ENCODE results near the gene PTMA.
"Not testable (repeated sequence)": the region's sequence is repeated elsewhere in the genome, so short reads cannot be mapped to it uniquely, and the experiment has no call there.

PTMA gene

DNA sequence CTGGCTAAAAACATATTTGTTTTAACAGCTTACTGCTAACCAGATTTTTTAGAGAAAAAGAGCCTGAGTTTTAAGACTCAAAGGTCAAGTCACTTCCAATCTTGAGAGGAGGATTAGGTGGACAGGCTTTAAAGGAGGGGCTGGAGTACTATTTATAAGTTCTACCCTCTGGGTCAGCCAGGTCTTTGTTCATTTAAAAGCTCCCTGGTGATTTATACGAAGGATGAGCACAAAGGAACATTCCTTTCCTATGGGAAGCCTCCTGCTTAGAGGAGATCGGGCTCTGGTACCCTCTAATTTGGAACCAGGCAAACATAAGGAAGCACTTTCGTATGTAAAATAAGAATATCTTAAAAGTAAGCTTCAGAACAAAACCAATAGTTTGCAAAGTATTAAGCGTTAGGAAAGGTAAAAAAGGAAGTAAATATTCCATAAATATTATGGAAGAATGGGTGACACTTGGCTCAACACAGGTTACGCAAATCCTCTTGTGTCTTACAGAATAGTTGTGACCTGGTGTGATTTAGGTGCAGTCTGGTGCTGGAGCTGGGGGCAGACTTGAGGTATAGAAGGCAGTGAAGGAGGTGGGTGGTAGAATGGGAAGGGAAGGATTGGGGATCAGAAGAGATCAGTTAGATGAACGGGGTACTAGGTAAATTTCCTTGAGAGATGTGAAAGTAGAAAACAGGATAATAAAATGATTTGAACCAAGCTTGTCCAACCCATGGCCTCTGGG is 37.1 kb downstream of the PTMA start:
- peak; percentile 46 for DNase-seq (ENCODE audit: low read depth, low spot score)
- Histone ChIP-seq H3K36me3 (ENCODE audit: insufficient read depth, insufficient read length, low read length) (no peaks in the 10 kb centered on the region), H3K4me1 (ENCODE audit: insufficient read depth, insufficient read length) (peaks cover 6% of the 10 kb centered on the region), H3K27me3 (ENCODE audit: insufficient read depth, insufficient read length) (no peaks in the 10 kb centered on the region), H3K4me3 (ENCODE audit: insufficient read length, low read depth) (no peak overlapping the region), H3K9me3 (ENCODE audit: insufficient read depth, low read length) (no peaks in the 10 kb centered on the region), H3K9ac (ENCODE audit: insufficient read length, low read depth) (no peak overlapping the region)
- TF ChIP-seq YY1 (IDR thresholded peaks at IDR 0.05; ENCODE audit: insufficient read depth, insufficient read length) = no peak

DNA sequence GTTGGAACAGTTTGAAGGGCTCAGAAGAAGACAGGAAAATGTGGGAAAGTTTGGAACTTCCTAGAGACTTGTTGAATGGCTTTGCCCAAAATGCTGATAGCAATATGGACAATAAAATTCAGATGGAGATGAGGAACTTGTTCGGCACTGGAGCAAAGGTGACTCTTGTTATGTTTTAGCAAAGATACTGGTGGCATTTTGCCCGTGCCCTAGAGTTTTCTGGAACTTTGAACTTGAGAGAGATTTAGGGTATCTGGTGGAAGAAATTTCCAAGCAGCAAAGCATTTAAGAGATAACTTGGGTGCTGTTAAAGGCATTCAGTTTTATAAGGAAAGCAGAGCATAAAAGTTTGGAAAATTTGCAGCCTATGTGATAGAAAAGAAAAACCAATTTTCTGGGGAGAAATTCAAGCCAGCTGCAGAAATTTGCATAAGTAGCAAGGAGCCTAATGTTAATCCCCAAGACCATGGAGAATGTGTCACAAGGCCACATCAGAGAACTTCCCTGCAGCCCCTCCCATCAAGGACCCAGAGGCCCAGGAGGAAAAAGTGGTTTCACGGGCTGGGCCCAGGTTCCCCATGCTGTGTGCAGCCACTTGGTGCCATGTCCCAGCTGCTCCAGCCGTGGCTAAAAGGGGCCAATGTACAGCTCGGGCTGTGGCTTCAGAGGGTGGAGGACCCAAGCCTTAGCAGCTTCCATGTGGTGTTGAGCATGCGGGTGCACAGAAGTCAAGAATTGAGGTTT is 40.0 kb downstream of the PTMA start:
- DNase-seq (ENCODE audit: low read depth, low spot score); H3K9ac ChIP-seq (ENCODE audit: insufficient read length, low read depth); H3K4me3 ChIP-seq (ENCODE audit: insufficient read length, low read depth); H3K9me3 ChIP-seq (ENCODE audit: insufficient read depth, low read length); H3K4me1 ChIP-seq (ENCODE audit: insufficient read depth, insufficient read length); H3K27me3 ChIP-seq (ENCODE audit: insufficient read depth, insufficient read length); H3K36me3 ChIP-seq (ENCODE audit: insufficient read depth, insufficient read length, low read length): not testable (repeated sequence)

DNA sequence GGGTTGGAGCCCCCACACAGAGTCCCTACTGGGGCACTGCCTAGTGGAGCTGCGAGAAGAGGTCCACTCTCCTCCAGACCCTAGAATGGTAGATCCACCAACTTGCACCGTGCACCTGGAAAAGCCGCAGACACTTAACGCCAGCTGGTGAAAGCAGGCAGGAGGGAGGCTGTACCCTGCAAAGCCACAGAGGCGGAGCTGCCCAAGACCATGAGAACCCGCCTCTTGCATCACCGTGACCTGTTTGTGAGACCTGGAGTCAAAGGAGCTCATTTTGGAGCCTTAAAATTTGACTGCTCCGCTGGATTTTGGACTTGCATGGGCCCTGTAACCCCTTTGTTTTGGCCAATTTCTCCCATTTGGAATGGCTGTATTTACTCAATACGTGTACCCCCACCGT is 40.7 kb downstream of the PTMA start:
- not testable (repeated sequence) for DNase-seq (ENCODE audit: low read depth, low spot score); H3K27me3 ChIP-seq (ENCODE audit: insufficient read depth, insufficient read length); H3K36me3 ChIP-seq (ENCODE audit: insufficient read depth, insufficient read length, low read length); H3K4me3 ChIP-seq (ENCODE audit: insufficient read length, low read depth); H3K4me1 ChIP-seq (ENCODE audit: insufficient read depth, insufficient read length); H3K9ac ChIP-seq (ENCODE audit: insufficient read length, low read depth); H3K9me3 ChIP-seq (ENCODE audit: insufficient read depth, low read length)

DNA sequence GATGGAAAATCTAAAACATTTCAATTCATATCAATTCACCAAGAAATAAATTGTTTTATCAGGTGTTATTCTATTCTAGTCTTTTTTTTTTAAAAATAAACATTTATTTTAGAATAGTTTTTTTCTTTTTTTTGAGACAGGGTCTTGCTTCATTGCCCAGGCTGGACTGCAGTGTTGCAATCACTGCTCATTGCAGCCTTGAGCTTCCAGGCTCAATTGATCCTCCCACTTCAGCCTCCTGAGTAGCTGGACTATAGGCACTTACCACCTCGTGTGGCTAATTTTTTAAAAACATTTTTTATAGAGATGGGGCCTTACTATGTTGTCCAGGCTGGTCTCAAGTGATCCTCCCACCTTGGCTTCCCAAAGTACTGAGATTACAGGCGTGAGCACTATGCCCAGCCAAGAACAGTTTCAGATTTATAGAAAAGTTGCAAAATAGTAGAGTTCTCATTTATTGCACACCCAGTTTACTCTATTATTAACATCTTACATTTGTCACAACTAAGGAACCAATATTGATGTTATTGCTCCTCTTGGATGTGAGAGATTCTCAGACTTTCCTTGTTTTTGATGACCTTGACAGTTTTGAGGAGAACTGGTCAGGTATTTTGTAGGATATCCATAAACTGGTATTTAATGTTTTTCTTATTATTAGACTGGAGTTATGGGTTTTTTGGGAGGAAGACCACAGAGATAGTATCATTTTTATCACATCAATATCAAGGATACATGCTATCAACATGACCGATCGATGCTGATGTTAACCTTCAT is 42.9 kb downstream of the PTMA start:
- no peak for TF ChIP-seq ZNF274 (IDR thresholded peaks at IDR 0.05; ENCODE audit: low read depth, low read length)
- no peak for TF ChIP-seq YY1 (IDR thresholded peaks at IDR 0.05; ENCODE audit: insufficient read depth, insufficient read length)
- no peak for TF ChIP-seq SUZ12 (IDR thresholded peaks at IDR 0.05; ENCODE audit: extremely low read depth, insufficient read depth, insufficient read length)
- Histone ChIP-seq H3K4me1 (ENCODE audit: insufficient read depth, insufficient read length) (peaks cover 4% of the 10 kb centered on the region), H3K9ac (ENCODE audit: insufficient read length, low read depth) (no peak overlapping the region), H3K4me3 (ENCODE audit: insufficient read length, low read depth) (no peak overlapping the region), H3K9me3 (ENCODE audit: insufficient read depth, low read length) (no peaks in the 10 kb centered on the region), H3K27me3 (ENCODE audit: insufficient read depth, insufficient read length) (no peaks in the 10 kb centered on the region), H3K36me3 (ENCODE audit: insufficient read depth, insufficient read length, low read length) (no peaks in the 10 kb centered on the region)
- DNase-seq (ENCODE audit: low read depth, low spot score) = no peak

DNA sequence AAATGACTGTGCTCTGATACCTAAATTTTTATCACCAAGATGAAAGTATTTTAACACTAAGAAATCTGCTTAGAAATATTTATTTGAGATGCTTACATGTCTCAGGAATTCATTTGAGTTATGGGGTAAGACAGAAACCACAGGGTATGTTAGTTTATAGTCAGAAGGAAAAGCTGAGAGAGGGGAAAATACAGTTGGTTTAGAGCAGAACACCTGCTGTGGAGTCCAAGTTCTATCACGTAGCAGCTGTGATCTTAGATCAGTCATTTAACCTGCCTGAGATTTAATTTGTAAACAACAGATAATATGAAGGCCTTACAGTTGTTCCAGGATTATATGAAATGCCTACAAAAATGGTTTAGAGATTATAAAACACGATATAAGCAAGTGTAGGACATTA is 43.7 kb downstream of the PTMA start:
- H3K4me3 ChIP-seq (ENCODE audit: insufficient read length, low read depth) = no peak overlapping the region
- peaks cover 4% of the 10 kb centered on the region for H3K4me1 ChIP-seq (ENCODE audit: insufficient read depth, insufficient read length)
- DNase-seq (ENCODE audit: low read depth, low spot score) = no peak
- no peaks in the 10 kb centered on the region for H3K9me3 ChIP-seq (ENCODE audit: insufficient read depth, low read length)
- no peaks in the 10 kb centered on the region for H3K36me3 ChIP-seq (ENCODE audit: insufficient read depth, insufficient read length, low read length)
- no peak overlapping the region for H3K9ac ChIP-seq (ENCODE audit: insufficient read length, low read depth)
- no peaks in the 10 kb centered on the region for H3K27me3 ChIP-seq (ENCODE audit: insufficient read depth, insufficient read length)
- TF ChIP-seq YY1 (IDR thresholded peaks at IDR 0.05; ENCODE audit: insufficient read depth, insufficient read length) = no peak
- TF ChIP-seq SUZ12 (IDR thresholded peaks at IDR 0.05; ENCODE audit: extremely low read depth, insufficient read depth, insufficient read length) = no peak
- no peak for TF ChIP-seq ZNF274 (IDR thresholded peaks at IDR 0.05; ENCODE audit: low read depth, low read length)

DNA sequence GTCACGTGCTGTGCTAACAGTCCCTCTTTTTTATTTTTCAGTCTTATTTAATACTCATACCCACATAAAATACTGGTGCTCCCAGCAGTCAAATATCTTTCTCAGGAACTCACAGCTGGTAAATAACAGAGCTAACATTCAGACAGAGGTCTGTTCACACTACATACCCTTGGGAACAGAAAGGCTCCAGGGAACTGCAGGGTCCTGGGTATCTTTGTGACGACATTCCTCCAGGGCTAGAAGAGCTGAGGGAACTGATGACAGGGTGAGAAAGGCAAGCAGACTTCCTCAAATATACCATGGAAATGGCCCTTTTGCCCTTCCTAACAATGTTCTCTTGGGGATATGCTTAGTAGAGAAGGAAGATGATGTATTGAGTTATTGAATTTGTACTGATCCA is 53.4 kb downstream of the PTMA start:
- no peak for TF ChIP-seq YY1 (IDR thresholded peaks at IDR 0.05; ENCODE audit: insufficient read depth, insufficient read length)
- TF ChIP-seq ZNF274 (IDR thresholded peaks at IDR 0.05; ENCODE audit: low read depth, low read length) = no peak
- TF ChIP-seq SUZ12 (IDR thresholded peaks at IDR 0.05; ENCODE audit: extremely low read depth, insufficient read depth, insufficient read length) = no peak
- H3K9ac ChIP-seq (ENCODE audit: insufficient read length, low read depth) = no peak overlapping the region
- no peaks in the 10 kb centered on the region for H3K36me3 ChIP-seq (ENCODE audit: insufficient read depth, insufficient read length, low read length)

More for the DNA sequence above, 53.4 kb downstream of the PTMA start:
- no peak for DNase-seq (ENCODE audit: low read depth, low spot score)
- H3K9me3 ChIP-seq (ENCODE audit: insufficient read depth, low read length) = no peaks in the 10 kb centered on the region
- no peaks in the 10 kb centered on the region for H3K27me3 ChIP-seq (ENCODE audit: insufficient read depth, insufficient read length)
- no peak overlapping the region for H3K4me3 ChIP-seq (ENCODE audit: insufficient read length, low read depth)
- no peaks in the 10 kb centered on the region for H3K4me1 ChIP-seq (ENCODE audit: insufficient read depth, insufficient read length)
